HCT116 (cell line): Measurements from ENCODE around the gene CAMK2D.

Experiments
- EZH2 ChIP-seq: fragments of 200-600 bp; sonication (generic); IDR thresholded peaks from 2 replicates; pipeline ENCODE4 v1.6.1; 2017; ENCODE audit warnings: antibody characterized with exemption, mixed run types
- POLR2A ChIP-seq: IDR thresholded peaks from 2 replicates; pipeline ENCODE4 v1.7.0; 2011; ENCODE audit warnings: borderline replicate concordance; ENCODE audit not compliant: insufficient read depth, insufficient read length; ENCODE audit errors: extremely low read depth
- POLR2AphosphoS5 ChIP-seq: IDR thresholded peaks from 2 replicates; pipeline ENCODE4 v1.6.1; 2011; ENCODE audit warnings: mild to moderate bottlenecking, low read depth, low read length, moderate library complexity
- RAD21 ChIP-seq: IDR thresholded peaks from 2 replicates; pipeline ENCODE4 v1.6.1; 2012; ENCODE audit warnings: low read depth, mild to moderate bottlenecking
- SP1 ChIP-seq: IDR thresholded peaks from 2 replicates; pipeline ENCODE4 v1.6.1; 2012; ENCODE audit warnings: low read depth
- SRF ChIP-seq: IDR thresholded peaks from 2 replicates; pipeline ENCODE4 v1.6.1; 2012; ENCODE audit warnings: low read depth
- TCF7L2 ChIP-seq: IDR thresholded peaks from 2 replicates; pipeline ENCODE4 v1.7.0; 2011; ENCODE audit warnings: borderline replicate concordance, inconsistent platforms; ENCODE audit not compliant: insufficient read depth, insufficient read length; ENCODE audit errors: extremely low read depth
- ZNF274 ChIP-seq: fragments of 200-500 bp; sonication (Bioruptor generic); IDR thresholded peaks from 2 replicates; pipeline ENCODE4 v1.6.1; 2014; ENCODE audit warnings: mild to moderate bottlenecking, low read depth, low read length, inconsistent platforms
- TF ChIP-seq, protein P1 (sequence below), 3 experiments: fragments of 200-600 bp in 1 of 3; sonication (generic) in 1 of 3; IDR thresholded peaks in 2 of 3; conservative IDR thresholded peaks in 1 of 3; 2 replicates each; pipeline ENCODE4 v1.5.1; 2012 to 2017; ENCODE audit warnings: low read depth in 2 of 3, low read length in 2 of 3, antibody characterized with exemption in 1 of 3, borderline replicate concordance in 1 of 3, control low read depth in 1 of 3, mild to moderate bottlenecking in 1 of 3, mixed read lengths in 1 of 3, mixed run types in 1 of 3, moderate library complexity in 1 of 3; ENCODE audit not compliant: insufficient read depth in 1 of 3
- TF ChIP-seq, protein P2 (sequence below): IDR thresholded peaks from 2 replicates; pipeline ENCODE4 v1.6.1; 2012

DNA sequence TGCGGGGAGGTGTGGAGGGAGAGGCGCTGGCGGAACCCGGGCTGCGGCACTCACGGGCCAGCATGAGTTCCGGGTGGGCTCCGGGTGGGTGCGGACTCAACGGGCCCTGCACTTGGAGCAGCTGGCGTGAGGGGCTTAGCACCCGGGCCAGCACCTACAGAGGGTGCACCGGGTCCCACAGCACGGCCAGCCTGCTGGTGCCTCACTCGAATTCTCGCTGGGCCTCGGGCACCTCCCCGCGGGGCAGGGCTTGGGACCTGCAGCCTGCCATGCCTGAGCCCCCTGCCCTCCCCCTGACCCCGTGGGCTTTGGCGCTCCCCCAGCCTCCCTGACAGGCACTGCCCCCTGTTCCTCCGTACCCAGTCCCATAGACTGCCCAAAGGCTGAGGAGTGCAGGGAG is 10.8 kb upstream of the CAMK2D start:
- no peak for TF ChIP-seq POLR2A
- TF ChIP-seq, protein P1, sequence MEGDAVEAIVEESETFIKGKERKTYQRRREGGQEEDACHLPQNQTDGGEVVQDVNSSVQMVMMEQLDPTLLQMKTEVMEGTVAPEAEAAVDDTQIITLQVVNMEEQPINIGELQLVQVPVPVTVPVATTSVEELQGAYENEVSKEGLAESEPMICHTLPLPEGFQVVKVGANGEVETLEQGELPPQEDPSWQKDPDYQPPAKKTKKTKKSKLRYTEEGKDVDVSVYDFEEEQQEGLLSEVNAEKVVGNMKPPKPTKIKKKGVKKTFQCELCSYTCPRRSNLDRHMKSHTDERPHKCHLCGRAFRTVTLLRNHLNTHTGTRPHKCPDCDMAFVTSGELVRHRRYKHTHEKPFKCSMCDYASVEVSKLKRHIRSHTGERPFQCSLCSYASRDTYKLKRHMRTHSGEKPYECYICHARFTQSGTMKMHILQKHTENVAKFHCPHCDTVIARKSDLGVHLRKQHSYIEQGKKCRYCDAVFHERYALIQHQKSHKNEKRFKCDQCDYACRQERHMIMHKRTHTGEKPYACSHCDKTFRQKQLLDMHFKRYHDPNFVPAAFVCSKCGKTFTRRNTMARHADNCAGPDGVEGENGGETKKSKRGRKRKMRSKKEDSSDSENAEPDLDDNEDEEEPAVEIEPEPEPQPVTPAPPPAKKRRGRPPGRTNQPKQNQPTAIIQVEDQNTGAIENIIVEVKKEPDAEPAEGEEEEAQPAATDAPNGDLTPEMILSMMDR (IDR thresholded peaks at IDR 0.05 in 2 of 3, conservative IDR thresholded peaks at IDR 0.05 in 1 of 3; ENCODE audit: borderline replicate concordance in 1 of 3, insufficient read depth in 1 of 3, low read depth in 2 of 3, low read length in 2 of 3), result no peak
- no peak for TF ChIP-seq EZH2
- no peak for TF ChIP-seq TCF7L2
- no peak for TF ChIP-seq ZNF274
- TF ChIP-seq POLR2AphosphoS5, result no peak
- TF ChIP-seq, protein P2, sequence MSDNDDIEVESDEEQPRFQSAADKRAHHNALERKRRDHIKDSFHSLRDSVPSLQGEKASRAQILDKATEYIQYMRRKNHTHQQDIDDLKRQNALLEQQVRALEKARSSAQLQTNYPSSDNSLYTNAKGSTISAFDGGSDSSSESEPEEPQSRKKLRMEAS, result no peak
- TF ChIP-seq SRF, result no peak
- TF ChIP-seq SP1, result no peak
- no peak for TF ChIP-seq RAD21
